Neuronal stem cell (in vitro differentiated cells): Measurements from ENCODE around the gene PCCA.

ENCODE experiments used
- DNase-seq: peaks from one replicate; pipeline ENCODE4 v3.0.0-alpha.2; 2013; ENCODE audit warnings: low spot score
- H2AFZ ChIP-seq: one replicate; pipeline ENCODE4 v1.6.1; 2013; ENCODE audit warnings: mild to moderate bottlenecking, low read length, inconsistent platforms
- H2AK5ac ChIP-seq: 2 replicates; pipeline ENCODE4 v1.6.1; 2013; ENCODE audit warnings: low read depth, mild to moderate bottlenecking, inconsistent platforms, low read length, moderate library complexity, mixed read lengths
- H2BK120ac ChIP-seq: 2 replicates; pipeline ENCODE4 v1.6.1; 2013; ENCODE audit warnings: low read depth, mild to moderate bottlenecking, inconsistent platforms, low read length, moderate library complexity, mixed read lengths
- H2BK12ac ChIP-seq: one replicate; pipeline ENCODE4 v1.6.1; 2013; ENCODE audit warnings: low read length, inconsistent platforms
- H2BK15ac ChIP-seq: 2 replicates; pipeline ENCODE4 v1.6.1; 2013; ENCODE audit warnings: mild to moderate bottlenecking, low read length, inconsistent platforms, mixed read lengths
- H2BK5ac ChIP-seq: one replicate; pipeline ENCODE4 v1.6.1; 2013; ENCODE audit warnings: inconsistent platforms, mild to moderate bottlenecking, low read length, moderate library complexity
- H3K14ac ChIP-seq: one replicate; pipeline ENCODE4 v1.6.1; 2013; ENCODE audit warnings: low read length, inconsistent platforms
- H3K18ac ChIP-seq: 2 replicates; pipeline ENCODE4 v1.6.1; 2013; ENCODE audit warnings: low read length, inconsistent platforms
- H3K23ac ChIP-seq: 2 replicates; pipeline ENCODE4 v1.6.1; 2013; ENCODE audit warnings: low read depth, mild to moderate bottlenecking, mixed read lengths, low read length, inconsistent platforms; ENCODE audit not compliant: poor library complexity
- H3K27ac ChIP-seq: replicated peaks from 3 replicates; pipeline ENCODE4 v1.5.1; 2013; ENCODE audit warnings: low read length, inconsistent platforms
- H3K27me3 ChIP-seq, 3 experiments: 2 replicates each; pipeline ENCODE4 v1.6.1; 2013; ENCODE audit warnings: low read length in 3 of 3, mild to moderate bottlenecking in 2 of 3, inconsistent platforms in 1 of 3, low read depth in 1 of 3, mixed read lengths in 1 of 3, moderate library complexity in 1 of 3; ENCODE audit not compliant: control insufficient read depth in 3 of 3, insufficient read depth in 3 of 3
- H3K36me3 ChIP-seq, 2 donors: replicated peaks in 1 of 2; 2 replicates each; pipeline ENCODE4 v1.6.1; 2013; ENCODE audit warnings: low read length in 2 of 2; ENCODE audit not compliant: control insufficient read depth in 2 of 2, insufficient read depth in 2 of 2
- H3K4ac ChIP-seq: 2 replicates; pipeline ENCODE4 v1.6.1; 2013; ENCODE audit warnings: inconsistent platforms, mild to moderate bottlenecking, low read length, moderate library complexity
- H3K4me1 ChIP-seq, 2 donors: 1 replicate in 1 of 2; 2 replicates in 1 of 2; pipeline ENCODE4 v1.6.1; 2013; ENCODE audit warnings: low read length in 2 of 2, low read depth in 1 of 2; ENCODE audit not compliant: control insufficient read depth in 2 of 2, insufficient read depth in 1 of 2
- H3K4me2 ChIP-seq: one replicate; pipeline ENCODE4 v1.6.1; 2013; ENCODE audit warnings: mild to moderate bottlenecking, low read length, inconsistent platforms; ENCODE audit not compliant: insufficient read depth, poor library complexity, severe bottlenecking
- H3K4me3 ChIP-seq, 2 donors: 2 replicates each; pipeline ENCODE4 v1.5.1; 2013; ENCODE audit warnings: low read length in 2 of 2, mild to moderate bottlenecking in 2 of 2, inconsistent platforms in 1 of 2, moderate library complexity in 1 of 2
- H3K79me1 ChIP-seq: one replicate; pipeline ENCODE4 v1.6.1; 2013; ENCODE audit warnings: low read depth, mild to moderate bottlenecking, inconsistent platforms, low read length, moderate library complexity
- H3K9ac ChIP-seq: one replicate; pipeline ENCODE4 v1.6.1; 2013; ENCODE audit warnings: mild to moderate bottlenecking, low read depth, low read length, inconsistent platforms; ENCODE audit not compliant: poor library complexity
- H3K9me3 ChIP-seq, 2 donors: replicated peaks in 1 of 2; 2 replicates each; pipeline versions ENCODE3 to v1.6.1; 2013; ENCODE audit warnings: low read length in 2 of 2, mild to moderate bottlenecking in 2 of 2, inconsistent platforms in 1 of 2, low read depth in 1 of 2, mixed read lengths in 1 of 2, moderate library complexity in 1 of 2; ENCODE audit not compliant: control insufficient read depth in 2 of 2, insufficient read depth in 1 of 2
- H4K8ac ChIP-seq: one replicate; pipeline ENCODE4 v1.6.1; 2013; ENCODE audit warnings: low read depth, mild to moderate bottlenecking, inconsistent platforms, low read length, moderate library complexity
- H4K91ac ChIP-seq: one replicate; pipeline ENCODE4 v1.6.1; 2013; ENCODE audit warnings: low read length, low read depth, mild to moderate bottlenecking, inconsistent platforms; ENCODE audit not compliant: poor library complexity
- WGBS, 2 donors: extraction: QIAGEN DNeasy Blood & Tissue Kit; methylation state at CpG; one replicate each; pipeline ENCODE4 v1.1.7; 2013; ENCODE audit warnings: missing lambda C conversion rate in 2 of 2, mixed read lengths in 1 of 2; ENCODE audit not compliant: insufficient read length in 2 of 2, insufficient replicate concordance in 1 of 2; ENCODE audit errors: extremely low coverage in 2 of 2; 5-methylcytosine and 5-hydroxymethylcytosine counted together

Gene PCCA

DNA sequence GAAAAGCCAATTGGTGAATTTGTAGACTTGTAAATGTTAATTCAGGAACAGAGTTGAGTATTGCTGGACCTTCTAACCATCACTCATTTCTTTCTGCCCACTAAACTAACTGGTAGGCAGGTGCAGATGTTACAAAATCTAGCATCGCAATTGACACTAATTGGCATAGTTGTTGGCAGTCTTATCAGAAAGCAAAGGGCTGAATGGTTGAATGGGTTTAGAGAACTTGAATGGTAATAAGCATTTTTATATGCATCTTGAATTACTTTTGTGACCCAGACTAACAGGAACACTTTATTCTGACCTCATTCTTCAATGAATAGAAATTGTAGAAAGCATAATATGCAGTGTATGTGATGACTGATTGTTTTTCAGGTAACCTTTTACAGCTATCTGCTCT, 310.6 kb downstream of the PCCA start:
- no peak overlapping the region for H3K4me3 ChIP-seq
- no peak overlapping the region for H3K27ac ChIP-seq
- no peak overlapping the region for H2BK12ac ChIP-seq
- H2AK5ac ChIP-seq: no peak overlapping the region
- no peak for DNase-seq
- H3K79me1 ChIP-seq: no peaks in the 10 kb centered on the region
- no peak overlapping the region for H3K18ac ChIP-seq
- H3K36me3 ChIP-seq: peaks cover 0 to 8% of the 10 kb centered on the region in 2 donors
- H3K4me1 ChIP-seq: peaks cover 0 to 10% of the 10 kb centered on the region in 2 donors
- H3K14ac ChIP-seq: no peak overlapping the region
- no peak overlapping the region for H3K4ac ChIP-seq
- no peak overlapping the region for H4K91ac ChIP-seq
- H2BK120ac ChIP-seq: no peak overlapping the region
- H3K9me3 ChIP-seq: peaks cover 0 to 26% of the 10 kb centered on the region in 2 donors
- no peak overlapping the region for H2BK5ac ChIP-seq
- no peak overlapping the region for H2BK15ac ChIP-seq
- no peak overlapping the region for H3K4me2 ChIP-seq
- no peaks in the 10 kb centered on the region for H3K27me3 ChIP-seq
- no peak overlapping the region for H2AFZ ChIP-seq
- H4K8ac ChIP-seq: no peak overlapping the region
- no peak overlapping the region for H3K23ac ChIP-seq
- H3K9ac ChIP-seq: no peak overlapping the region
- WGBS, 2 donors: no CpG with 5 or more reads among the region's 1 CpG

DNA sequence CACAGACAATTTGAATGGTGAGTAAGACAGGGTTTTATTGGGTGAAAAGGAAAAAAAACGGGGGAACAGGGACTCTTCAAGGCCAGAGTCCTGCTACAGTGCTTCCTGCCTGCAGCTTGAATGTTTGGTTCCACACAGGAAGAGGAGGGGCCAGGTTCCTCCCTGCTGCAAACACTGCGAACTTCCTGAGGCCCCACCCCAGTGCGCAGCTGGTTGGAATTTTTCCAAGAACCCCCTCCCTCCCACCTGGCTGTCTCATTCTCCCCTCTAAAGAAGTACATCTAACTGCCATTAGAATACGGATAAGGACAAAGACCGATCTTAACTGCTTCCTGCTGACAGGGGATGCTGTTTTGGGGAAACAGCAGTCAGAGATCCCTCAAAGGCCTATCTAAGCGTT, 314.8 kb downstream of the PCCA start:
- H2BK120ac ChIP-seq: no peak overlapping the region
- no peak overlapping the region for H3K4ac ChIP-seq
- H2BK12ac ChIP-seq: no peak overlapping the region
- no peak overlapping the region for H3K23ac ChIP-seq
- no CpG with 5 or more reads among the region's 6 CpGs for WGBS, 2 donors
- H4K8ac ChIP-seq: no peak overlapping the region
- H2AK5ac ChIP-seq: no peak overlapping the region
- peaks cover 2 to 54% of the 10 kb centered on the region in 2 donors for H3K9me3 ChIP-seq
- H3K14ac ChIP-seq: no peak overlapping the region
- H2BK15ac ChIP-seq: no peak overlapping the region
- no peak overlapping the region for H3K4me2 ChIP-seq
- H3K27me3 ChIP-seq: peaks cover 0 to 2% (median 0%) of the 10 kb centered on the region in 3 experiments
- H3K27ac ChIP-seq: no peak overlapping the region
- no peaks in the 10 kb centered on the region for H3K79me1 ChIP-seq
- no peak overlapping the region for H3K9ac ChIP-seq
- DNase-seq: no peak
- H4K91ac ChIP-seq: no peak overlapping the region
- peaks cover 0 to 8% of the 10 kb centered on the region in 2 donors for H3K36me3 ChIP-seq
- H3K4me3 ChIP-seq: no peak overlapping the region
- H3K18ac ChIP-seq: no peak overlapping the region
- no peak overlapping the region for H2AFZ ChIP-seq
- no peak overlapping the region for H2BK5ac ChIP-seq
- no peaks in the 10 kb centered on the region for H3K4me1 ChIP-seq

DNA sequence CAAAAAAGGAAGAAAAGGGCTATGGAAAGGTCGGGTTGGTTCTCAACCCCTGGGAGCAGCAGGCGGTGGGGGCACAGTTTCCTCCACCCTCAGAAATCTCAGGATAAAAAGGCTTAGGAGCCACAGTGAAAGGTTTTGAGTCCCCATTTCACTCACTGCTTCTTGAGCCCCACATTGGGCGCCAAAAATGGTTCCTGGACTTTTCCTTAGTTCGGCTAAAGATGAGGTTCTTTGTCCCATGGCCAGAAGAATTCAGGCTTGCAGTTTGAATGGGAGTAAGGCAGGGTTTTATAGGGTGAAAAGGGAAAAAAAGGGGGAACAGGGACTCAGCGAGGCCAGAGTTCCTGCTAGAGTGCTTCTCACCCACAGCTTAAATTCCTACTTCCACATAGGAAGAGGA, 320.2 kb downstream of the PCCA start:
- no peak overlapping the region for H2BK120ac ChIP-seq
- H3K14ac ChIP-seq: no peak overlapping the region
- H3K4ac ChIP-seq: no peak overlapping the region
- H2BK12ac ChIP-seq: no peak overlapping the region
- H3K18ac ChIP-seq: no peak overlapping the region
- H3K4me3 ChIP-seq: no peak overlapping the region
- H2AK5ac ChIP-seq: no peak overlapping the region
- no peaks in the 10 kb centered on the region for H3K79me1 ChIP-seq
- H3K36me3 ChIP-seq: peaks cover 2 to 3% of the 10 kb centered on the region in 2 donors
- no peak for DNase-seq
- no peak overlapping the region for H2AFZ ChIP-seq
- peaks cover 0 to 2% (median 0%) of the 10 kb centered on the region in 3 experiments for H3K27me3 ChIP-seq
- H3K9ac ChIP-seq: no peak overlapping the region
- no peak overlapping the region for H3K27ac ChIP-seq
- no peak overlapping the region for H3K4me2 ChIP-seq
- H3K9me3 ChIP-seq: peaks cover 12 to 63% of the 10 kb centered on the region in 2 donors
- H2BK5ac ChIP-seq: no peak overlapping the region
- no peak overlapping the region for H2BK15ac ChIP-seq
- H4K91ac ChIP-seq: no peak overlapping the region
- no peaks in the 10 kb centered on the region for H3K4me1 ChIP-seq
- no peak overlapping the region for H4K8ac ChIP-seq
- no peak overlapping the region for H3K23ac ChIP-seq
- WGBS, 2 donors: no CpG with 5 or more reads among the region's 5 CpGs

DNA sequence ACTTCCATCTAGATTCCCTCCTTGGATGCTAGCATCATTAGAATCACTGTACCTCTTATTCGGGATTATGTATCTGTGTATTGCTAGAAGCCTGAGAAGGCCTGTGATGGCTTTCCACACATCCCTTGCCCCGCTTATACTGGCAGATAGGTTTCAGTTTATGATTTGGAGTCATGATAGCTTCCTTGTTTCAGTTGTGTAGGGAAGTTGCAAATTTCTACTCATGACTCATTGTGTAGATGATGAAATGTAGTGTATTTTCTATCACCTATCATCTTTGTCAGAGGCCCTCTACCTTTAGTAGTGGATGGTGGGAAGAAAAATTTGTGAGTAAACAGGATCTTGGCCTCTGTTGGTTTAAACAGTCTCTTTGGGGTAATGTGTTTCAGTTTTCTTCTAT, 334.5 kb downstream of the PCCA start:
- H2BK120ac ChIP-seq: no peak overlapping the region
- H2BK15ac ChIP-seq: no peak overlapping the region
- no peak overlapping the region for H2AK5ac ChIP-seq
- no peak overlapping the region for H4K91ac ChIP-seq
- H3K36me3 ChIP-seq: peaks cover 0 to 4% of the 10 kb centered on the region in 2 donors
- no peaks in the 10 kb centered on the region for H3K79me1 ChIP-seq
- H2BK5ac ChIP-seq: no peak overlapping the region
- no peak overlapping the region for H3K27ac ChIP-seq
- H3K27me3 ChIP-seq: no peaks in the 10 kb centered on the region
- DNase-seq: no peak
- no peak overlapping the region for H2BK12ac ChIP-seq
- no peak overlapping the region for H3K23ac ChIP-seq
- H3K14ac ChIP-seq: no peak overlapping the region
- H3K4ac ChIP-seq: no peak overlapping the region
- H3K4me1 ChIP-seq: no peaks in the 10 kb centered on the region
- H3K4me3 ChIP-seq: no peak overlapping the region
- no peak overlapping the region for H3K18ac ChIP-seq
- H3K4me2 ChIP-seq: no peak overlapping the region
- H3K9me3 ChIP-seq: no peaks in the 10 kb centered on the region
- no peak overlapping the region for H4K8ac ChIP-seq
- WGBS, 2 donors: no CpG with 5 or more reads among the region's 2 CpGs
- no peak overlapping the region for H2AFZ ChIP-seq
- no peak overlapping the region for H3K9ac ChIP-seq
